ENCODE results near the gene TRIM64C. TPM values are rescaled to one million over a fixed set of nuclear protein-coding genes. Genes with fewer than 3 reads are reported as not detected.

Gene TRIM64C, protein sequence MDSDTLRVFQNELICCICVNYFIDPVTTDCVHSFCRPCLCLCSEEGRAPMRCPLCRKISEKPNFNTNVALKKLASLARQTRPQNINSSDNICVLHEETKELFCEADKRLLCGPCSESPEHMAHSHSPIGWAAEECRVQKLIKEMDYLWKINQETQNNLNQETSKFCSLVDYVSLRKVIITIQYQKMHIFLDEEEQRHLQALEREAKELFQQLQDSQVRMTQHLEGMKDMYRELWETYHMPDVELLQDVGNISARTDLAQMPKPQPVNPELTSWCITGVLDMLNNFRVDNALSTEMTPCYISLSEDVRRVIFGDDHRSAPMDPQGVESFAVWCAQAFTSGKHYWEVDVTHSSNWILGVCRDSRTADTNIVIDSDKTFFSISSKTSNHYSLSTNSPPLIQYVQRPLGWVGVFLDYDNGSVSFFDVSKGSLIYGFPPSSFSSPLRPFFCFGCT
- total RNA-seq: not detected in 2 replicates

DNA sequence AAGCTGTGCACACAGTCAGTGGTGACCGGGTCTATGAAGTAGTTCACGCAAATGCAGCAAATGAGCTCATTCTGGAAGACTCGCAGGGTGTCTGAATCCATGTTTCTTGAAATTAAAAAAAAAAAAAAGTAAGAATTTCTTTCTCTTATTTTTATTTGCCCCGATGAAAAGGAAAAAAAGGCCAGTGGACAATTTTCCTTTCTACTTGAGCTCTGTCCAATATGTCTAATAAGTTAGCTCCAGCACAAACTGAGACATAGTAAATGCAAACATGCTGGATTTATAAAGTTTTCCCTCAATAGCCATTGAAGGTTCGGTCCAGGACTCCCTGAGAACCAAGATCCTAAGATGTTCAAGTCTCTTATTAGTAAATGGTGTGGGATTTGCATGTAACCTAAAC, at the start of gene TRIM64C:
TRIM64C (minus strand) TSS at position 101 of the 400 bp plus-strand sequence; CDS start at position 101, 0 bp downstream.

DNA sequence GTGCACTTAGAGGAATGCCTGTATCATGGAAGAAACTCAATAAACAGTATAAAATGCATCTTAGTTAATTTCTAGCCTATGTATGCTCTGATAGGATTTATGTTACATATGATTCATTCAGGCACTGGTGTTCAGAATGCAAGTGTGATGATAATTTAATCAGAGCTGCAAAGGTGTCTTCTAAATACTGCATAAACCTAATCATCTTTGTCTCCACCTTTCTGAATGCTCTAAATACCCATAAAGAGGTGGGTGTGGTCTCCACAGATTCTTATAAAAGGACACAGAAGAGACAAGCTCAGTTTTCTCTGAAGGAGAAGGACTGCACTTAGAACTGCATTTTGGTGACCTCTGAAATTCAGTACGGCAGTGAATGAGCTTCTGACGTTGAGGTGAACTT, 30.4 kb downstream of the TRIM64C start, which contains the start of gene TRIM49B:
TRIM49B (plus strand) TSS at position 301 of the 400 bp plus-strand sequence. CDS start 2,777 bp downstream, outside the sequence.

Other genes starting within 250 kb of the TRIM64C start
- not detected in 2 replicates for gene TRIM51G, start 75.2 kb downstream of the TRIM64C start, total RNA-seq
- not detected in 2 replicates for gene TRIM49B, start 30.3 kb downstream of the TRIM64C start, total RNA-seq
- not detected in 2 replicates for gene FOLH1, start 149.5 kb upstream of the TRIM64C start, total RNA-seq